ENCODE data around the gene SPDYC.

SPDYC gene

DNA sequence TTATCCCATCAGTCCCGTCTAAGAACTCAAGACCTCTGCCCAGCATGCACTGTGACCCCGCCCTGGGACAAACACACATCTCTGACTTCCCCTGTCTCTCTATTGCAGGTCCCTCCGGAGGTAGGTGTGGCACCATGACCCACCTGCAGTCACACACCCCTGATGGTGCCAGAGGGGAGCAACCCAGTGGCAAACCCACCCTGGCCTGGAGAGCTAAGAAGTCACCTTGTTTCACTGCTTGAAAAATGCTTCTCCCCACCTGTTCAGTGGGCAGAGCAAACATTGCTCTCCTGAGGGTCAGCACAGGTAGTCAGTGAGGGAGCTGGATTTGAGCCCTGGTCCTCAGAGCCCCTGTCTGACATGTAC, 35.6 kb downstream of the SPDYC start:
- no peak for TF ChIP-seq EZH2 (IDR thresholded peaks at IDR 0.05; ENCODE audit: borderline replicate concordance, low read length)
- TF ChIP-seq, protein P1, sequence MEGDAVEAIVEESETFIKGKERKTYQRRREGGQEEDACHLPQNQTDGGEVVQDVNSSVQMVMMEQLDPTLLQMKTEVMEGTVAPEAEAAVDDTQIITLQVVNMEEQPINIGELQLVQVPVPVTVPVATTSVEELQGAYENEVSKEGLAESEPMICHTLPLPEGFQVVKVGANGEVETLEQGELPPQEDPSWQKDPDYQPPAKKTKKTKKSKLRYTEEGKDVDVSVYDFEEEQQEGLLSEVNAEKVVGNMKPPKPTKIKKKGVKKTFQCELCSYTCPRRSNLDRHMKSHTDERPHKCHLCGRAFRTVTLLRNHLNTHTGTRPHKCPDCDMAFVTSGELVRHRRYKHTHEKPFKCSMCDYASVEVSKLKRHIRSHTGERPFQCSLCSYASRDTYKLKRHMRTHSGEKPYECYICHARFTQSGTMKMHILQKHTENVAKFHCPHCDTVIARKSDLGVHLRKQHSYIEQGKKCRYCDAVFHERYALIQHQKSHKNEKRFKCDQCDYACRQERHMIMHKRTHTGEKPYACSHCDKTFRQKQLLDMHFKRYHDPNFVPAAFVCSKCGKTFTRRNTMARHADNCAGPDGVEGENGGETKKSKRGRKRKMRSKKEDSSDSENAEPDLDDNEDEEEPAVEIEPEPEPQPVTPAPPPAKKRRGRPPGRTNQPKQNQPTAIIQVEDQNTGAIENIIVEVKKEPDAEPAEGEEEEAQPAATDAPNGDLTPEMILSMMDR (IDR thresholded peaks at IDR 0.05; ENCODE audit: low read length): no peak
- Histone ChIP-seq H3K79me2 (ENCODE audit: insufficient read depth, low read length) (no peaks in the 10 kb centered on the region), H3K27me3 (ENCODE audit: insufficient read depth, low read length) (no peaks in the 10 kb centered on the region), H4K20me1 (ENCODE audit: insufficient read depth, low read length) (no peaks in the 10 kb centered on the region), H3K9me3 (ENCODE audit: low read length) (no peaks in the 10 kb centered on the region), H2AFZ (ENCODE audit: low read length) (no peak overlapping the region), H3K9me2 (ENCODE audit: low read depth, low read length) (no peaks in the 10 kb centered on the region), H3F3A (ENCODE audit: insufficient read depth, low read length) (no peaks in the 10 kb centered on the region), H3K4me2 (ENCODE audit: low read length) (no peak overlapping the region), H3K9ac (ENCODE audit: low read length) (no peak overlapping the region), H3K27ac (ENCODE audit: low read depth, low read length, poor library complexity, severe bottlenecking) (no peak overlapping the region), H3K4me1 (ENCODE audit: insufficient read depth, low read length, severe bottlenecking) (no peaks in the 10 kb centered on the region), H3K4me3 (ENCODE audit: low read depth, low read length, poor library complexity, severe bottlenecking) (no peak overlapping the region), H3K36me3 (ENCODE audit: insufficient read depth, low read length) (peaks cover 43% of the 10 kb centered on the region)

DNA sequence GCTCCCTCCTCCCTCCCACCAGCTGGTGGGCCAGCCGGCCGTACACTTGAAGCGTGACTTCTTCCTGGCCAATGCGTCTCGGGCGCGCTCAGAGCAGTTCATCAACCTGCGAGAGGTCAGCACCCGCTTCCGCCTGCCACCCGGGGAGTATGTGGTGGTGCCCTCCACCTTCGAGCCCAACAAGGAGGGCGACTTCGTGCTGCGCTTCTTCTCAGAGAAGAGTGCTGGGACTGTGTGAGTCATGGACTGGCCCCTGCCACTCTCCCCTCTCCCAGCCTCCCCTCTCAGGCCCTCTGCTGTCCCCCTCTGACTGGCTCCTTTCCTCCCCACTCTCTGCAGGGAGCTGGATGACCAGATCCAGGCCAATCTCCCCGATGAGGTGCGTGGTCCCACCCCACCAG, 36.4 kb downstream of the SPDYC start:
- no peak overlapping the region for H2AFZ ChIP-seq (ENCODE audit: low read length)
- H3K9me2 ChIP-seq (ENCODE audit: low read depth, low read length): no peaks in the 10 kb centered on the region
- peaks cover 45% of the 10 kb centered on the region for H3K36me3 ChIP-seq (ENCODE audit: insufficient read depth, low read length)
- H3K27me3 ChIP-seq (ENCODE audit: insufficient read depth, low read length): no peaks in the 10 kb centered on the region
- H3K4me2 ChIP-seq (ENCODE audit: low read length): no peak overlapping the region
- H3K4me1 ChIP-seq (ENCODE audit: insufficient read depth, low read length, severe bottlenecking): no peaks in the 10 kb centered on the region
- H3F3A ChIP-seq (ENCODE audit: insufficient read depth, low read length): no peaks in the 10 kb centered on the region
- H3K27ac ChIP-seq (ENCODE audit: low read depth, low read length, poor library complexity, severe bottlenecking): no peak overlapping the region
- no peak overlapping the region for H3K4me3 ChIP-seq (ENCODE audit: low read depth, low read length, poor library complexity, severe bottlenecking)
- H4K20me1 ChIP-seq (ENCODE audit: insufficient read depth, low read length): no peaks in the 10 kb centered on the region
- no peaks in the 10 kb centered on the region for H3K9me3 ChIP-seq (ENCODE audit: low read length)
- TF ChIP-seq, protein P1 (IDR thresholded peaks at IDR 0.05; ENCODE audit: low read length): no peak
- no peak for TF ChIP-seq EZH2 (IDR thresholded peaks at IDR 0.05; ENCODE audit: borderline replicate concordance, low read length)
- no peaks in the 10 kb centered on the region for H3K79me2 ChIP-seq (ENCODE audit: insufficient read depth, low read length)
- H3K9ac ChIP-seq (ENCODE audit: low read length): no peak overlapping the region

DNA sequence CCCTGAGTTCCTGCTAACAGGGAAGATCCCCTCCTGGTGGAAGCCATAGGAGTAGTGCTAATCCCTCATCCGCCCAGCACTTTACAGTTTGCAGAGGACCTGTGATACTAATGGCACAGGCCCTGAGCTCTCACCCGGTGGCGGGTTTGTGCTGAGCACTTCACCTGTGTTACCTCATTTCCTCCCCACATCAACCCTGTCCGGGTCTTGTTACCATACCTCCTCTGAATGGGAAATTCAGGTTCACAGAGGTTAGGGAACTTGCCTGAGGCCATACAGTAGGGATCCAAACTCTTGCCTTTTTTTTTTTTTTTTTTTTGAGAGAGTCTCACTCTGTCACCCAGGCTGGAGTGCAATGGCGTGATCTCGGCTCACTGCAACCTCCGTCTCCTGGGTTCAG, 36.9 kb downstream of the SPDYC start:
- TF ChIP-seq, protein P1 (IDR thresholded peaks at IDR 0.05; ENCODE audit: low read length): no peak
- no peak for TF ChIP-seq EZH2 (IDR thresholded peaks at IDR 0.05; ENCODE audit: borderline replicate concordance, low read length)

More for the DNA sequence above, 36.9 kb downstream of the SPDYC start:
- peaks cover 45% of the 10 kb centered on the region for H3K36me3 ChIP-seq (ENCODE audit: insufficient read depth, low read length)
- H2AFZ ChIP-seq (ENCODE audit: low read length): no peak overlapping the region
- no peaks in the 10 kb centered on the region for H4K20me1 ChIP-seq (ENCODE audit: insufficient read depth, low read length)
- no peaks in the 10 kb centered on the region for H3F3A ChIP-seq (ENCODE audit: insufficient read depth, low read length)
- H3K27ac ChIP-seq (ENCODE audit: low read depth, low read length, poor library complexity, severe bottlenecking): no peak overlapping the region
- no peaks in the 10 kb centered on the region for H3K4me1 ChIP-seq (ENCODE audit: insufficient read depth, low read length, severe bottlenecking)
- no peaks in the 10 kb centered on the region for H3K27me3 ChIP-seq (ENCODE audit: insufficient read depth, low read length)
- H3K4me3 ChIP-seq (ENCODE audit: low read depth, low read length, poor library complexity, severe bottlenecking): no peak overlapping the region
- H3K79me2 ChIP-seq (ENCODE audit: insufficient read depth, low read length): no peaks in the 10 kb centered on the region
- H3K9me3 ChIP-seq (ENCODE audit: low read length): no peaks in the 10 kb centered on the region
- H3K9me2 ChIP-seq (ENCODE audit: low read depth, low read length): no peaks in the 10 kb centered on the region
- no peak overlapping the region for H3K4me2 ChIP-seq (ENCODE audit: low read length)
- no peak overlapping the region for H3K9ac ChIP-seq (ENCODE audit: low read length)

Data from OCI-LY1 (cell line).